IMR-90 (cell line): ENCODE measurements around the gene LDLRAD3. TPM values are rescaled to one million over a fixed set of nuclear protein-coding genes. Genes with fewer than 3 reads are reported as not detected.

Experiments used
- ATAC-seq: fragments of 200-7000 bp; cut with Tn5 transposase; 2 replicates; pipeline ENCODE4 v1.9.1; 2020; ENCODE audit warnings: low read depth, mild to moderate bottlenecking, moderate library complexity
- BruUV-seq: library from RNA; stranded (reverse); fragments of 400-500 nt; replicated peaks from 2 replicates; lab custom pipeline; 2021; lab: Mats Ljungman, UMichigan
- CTCF ChIA-PET: fragments of 300-600 bp; formaldehyde crosslinking; extraction: SDS; loops from one replicate; lab custom pipeline; 2021; ENCODE audit warnings: antibody characterized with exemption; lab: Yijun Ruan, JAX
- POLR2A ChIA-PET: fragments of 300-600 bp; sonication (Branson Sonifier 250); formaldehyde crosslinking; loops from one replicate; lab custom pipeline; 2022; ENCODE audit warnings: antibody characterized with exemption; ENCODE audit not compliant: unreplicated experiment; lab: Charles Lee
- DNase-seq: peaks from one replicate; pipeline ENCODE4 v3.0.0; 2013
- H2AFZ ChIP-seq: replicated peaks from 2 replicates; pipeline ENCODE3; 2013; ENCODE audit warnings: low read length, mild to moderate bottlenecking; ENCODE audit not compliant: poor library complexity
- H2AK5ac ChIP-seq: 2 replicates; pipeline ENCODE4 v1.6.1; 2013; ENCODE audit warnings: low read depth, low read length, inconsistent platforms
- H2AK9ac ChIP-seq: replicated peaks from 2 replicates; pipeline ENCODE3; 2013; ENCODE audit warnings: mild to moderate bottlenecking, low read depth, low read length, moderate library complexity; ENCODE audit not compliant: poor library complexity
- H2BK120ac ChIP-seq: 2 replicates; pipeline ENCODE4 v1.6.1; 2013; ENCODE audit warnings: low read depth, low read length, inconsistent platforms
- H2BK15ac ChIP-seq: 3 replicates; pipeline ENCODE4 v1.6.1; 2013; ENCODE audit warnings: low read depth, low read length, inconsistent platforms
- H2BK20ac ChIP-seq: 2 replicates; pipeline ENCODE4 v1.6.1; 2013; ENCODE audit warnings: low read depth, mild to moderate bottlenecking, inconsistent platforms, low read length, moderate library complexity
- H2BK5ac ChIP-seq: 2 replicates; pipeline ENCODE4 v1.6.1; 2013; ENCODE audit warnings: mild to moderate bottlenecking, low read depth, low read length, inconsistent platforms; ENCODE audit not compliant: poor library complexity, severe bottlenecking
- H3K14ac ChIP-seq: replicated peaks from 2 replicates; pipeline ENCODE4 v1.6.1; 2013; ENCODE audit warnings: low read depth, low read length, inconsistent platforms
- H3K18ac ChIP-seq: 2 replicates; pipeline ENCODE4 v1.6.1; 2013; ENCODE audit warnings: low read depth, low read length, control low read depth
- H3K23ac ChIP-seq: 2 replicates; pipeline ENCODE4 v1.6.1; 2013; ENCODE audit warnings: low read depth, low read length, inconsistent platforms
- H3K27ac ChIP-seq: 2 replicates; pipeline ENCODE4 v1.5.1; 2013; ENCODE audit warnings: mild to moderate bottlenecking, control low read depth, low read length; ENCODE audit not compliant: insufficient read depth
- H3K27me3 ChIP-seq: 2 replicates; pipeline ENCODE4 v1.6.1; 2013; ENCODE audit warnings: low read length; ENCODE audit not compliant: control insufficient read depth, insufficient read depth
- H3K36me3 ChIP-seq: 2 replicates; pipeline ENCODE4 v1.6.1; 2013; ENCODE audit warnings: low read length, mixed read lengths; ENCODE audit not compliant: control insufficient read depth, insufficient read depth
- H3K4ac ChIP-seq: 2 replicates; pipeline ENCODE4 v1.6.1; 2013; ENCODE audit warnings: low read depth, low read length, inconsistent platforms
- H3K4me1 ChIP-seq: 2 replicates; pipeline ENCODE4 v1.6.1; 2013; ENCODE audit warnings: low read length, mixed read lengths; ENCODE audit not compliant: control insufficient read depth, insufficient read depth
- H3K4me2 ChIP-seq: 2 replicates; pipeline ENCODE4 v1.6.1; 2013; ENCODE audit warnings: low read depth, mild to moderate bottlenecking, control low read depth, low read length, moderate library complexity
- H3K4me3 ChIP-seq: 2 replicates; pipeline ENCODE4 v1.5.1; 2013; ENCODE audit warnings: low read depth, mild to moderate bottlenecking, control low read depth, low read length, moderate library complexity; ENCODE audit not compliant: insufficient read depth
- H3K56ac ChIP-seq: 2 replicates; pipeline ENCODE4 v1.6.1; 2013; ENCODE audit warnings: low read length, inconsistent platforms; ENCODE audit not compliant: insufficient read depth; ENCODE audit errors: extremely low read depth
- H3K79me1 ChIP-seq, 2 experiments: 2 replicates each; pipeline ENCODE4 v1.6.1; 2013; ENCODE audit warnings: low read length in 2 of 2, inconsistent platforms in 1 of 2, low read depth in 1 of 2
- H3K9ac ChIP-seq: 2 replicates; pipeline ENCODE4 v1.6.1; 2013; ENCODE audit warnings: low read depth, low read length, control low read depth
- H3K9me1 ChIP-seq: 2 replicates; pipeline ENCODE4 v1.6.1; 2013; ENCODE audit warnings: low read length, inconsistent platforms; ENCODE audit not compliant: insufficient read depth
- H3K9me3 ChIP-seq: 2 replicates; pipeline ENCODE4 v1.6.1; 2013; ENCODE audit warnings: low read length; ENCODE audit not compliant: control insufficient read depth, insufficient read depth
- H4K20me1 ChIP-seq: 2 replicates; pipeline ENCODE4 v1.6.1; 2013; ENCODE audit warnings: low read length, inconsistent platforms; ENCODE audit not compliant: insufficient read depth
- H4K5ac ChIP-seq: 2 replicates; pipeline ENCODE4 v1.6.1; 2013; ENCODE audit warnings: mild to moderate bottlenecking, low read depth, low read length, control low read depth
- H4K8ac ChIP-seq, 2 experiments: 2 replicates each; pipeline ENCODE4 v1.6.1; 2013; ENCODE audit warnings: low read depth in 2 of 2, low read length in 2 of 2, control low read depth in 1 of 2, inconsistent platforms in 1 of 2
- H4K91ac ChIP-seq: 2 replicates; pipeline ENCODE4 v1.6.1; 2013; ENCODE audit warnings: low read depth, low read length, inconsistent platforms; ENCODE audit not compliant: insufficient read depth
- ELK1 ChIP-seq: fragments of 150-350 bp; IDR thresholded peaks from 2 replicates; pipeline ENCODE4 v1.6.1; 2016; ENCODE audit warnings: low read depth, mild to moderate bottlenecking, low read length, moderate library complexity, borderline replicate concordance
- FOS ChIP-seq: fragments of 150-350 bp; IDR thresholded peaks from 2 replicates; pipeline ENCODE4 v1.6.1; 2016; ENCODE audit warnings: low read depth, low read length
- MAZ ChIP-seq: IDR thresholded peaks from 2 replicates; pipeline ENCODE4 v1.6.1; 2012; ENCODE audit warnings: low read depth, mild to moderate bottlenecking, low read length, improper control_type of control experiment, moderate library complexity, borderline replicate concordance
- NFE2L2 ChIP-seq: fragments of 150-350 bp; IDR thresholded peaks from 2 replicates; pipeline ENCODE4 v1.6.1; 2016; ENCODE audit warnings: low read depth, mild to moderate bottlenecking, low read length
- SMC3 ChIP-seq: fragments of 150-350 bp; IDR thresholded peaks from 2 replicates; pipeline ENCODE4 v1.6.1; 2016; ENCODE audit warnings: low read depth, mild to moderate bottlenecking, antibody characterized with exemption, low read length, moderate library complexity
- USF2 ChIP-seq: fragments of 150-350 bp; IDR thresholded peaks from 2 replicates; pipeline ENCODE4 v1.6.1; 2017; ENCODE audit warnings: mild to moderate bottlenecking, antibody characterized with exemption, low read length, low read depth
- WGBS, 2 experiments: methylation state at CpG; one replicate each; pipeline versions ENCODE4 v1.1.5 to v1.1.7; 2013; ENCODE audit warnings: missing lambda C conversion rate in 2 of 2; ENCODE audit not compliant: insufficient read length in 1 of 2; ENCODE audit errors: extremely low coverage in 2 of 2; 5-methylcytosine and 5-hydroxymethylcytosine counted together
- dilution Hi-C: fragments of 300-500 bp; cut with HindIII; formaldehyde crosslinking; loops from one replicate; pipeline ENCODE4 v1.14.3; 2018; ENCODE audit warnings: low sequenced_read_pairs; ENCODE audit not compliant: unreplicated experiment
- in situ Hi-C: fragments of 300-500 bp; cut with MboI; formaldehyde crosslinking; loops from 3 replicates; pipeline ENCODE4 v1.14.3; 2019; ENCODE audit warnings: low sequenced_read_pairs, inconsistent platforms, mixed read lengths
- intact Hi-C: fragments of 100-400 bp; cut with micrococcal nuclease; formaldehyde crosslinking; loops from 2 replicates; pipeline ENCODE4 v1.10.0; 2022
- polyA plus RNA-seq, 3 experiments: library from polyadenylated mRNA; depleted of rRNA; stranded (reverse); fragments of >200 nt; gene quantifications; 2 replicates each; pipeline ENCODE4 v1.2.3, GENCODE V29; 2012; ENCODE audit warnings: low replicate concordance in 1 of 3
- total RNA-seq: library from RNA; depleted of rRNA; stranded (reverse); fragments of >200 nt; gene quantifications from 2 replicates; pipeline ENCODE4 v1.2.3, GENCODE V29; 2012

LDLRAD3 gene
- total and polyA plus RNA-seq, 2 of the 4 experiments (the other 2 are of a cell fraction), result 2.7 to 6.4 TPM

GRCh38 chr11:36156161-36156816 lies 212.4 kb downstream of the LDLRAD3 start:
- H3K4me3 ChIP-seq, result no peak overlapping the region
- dilution Hi-C loops (no loop called here), in situ Hi-C loops (no loop called here), intact Hi-C loops (loop anchor here (5.0 kb wide), 1 partner anchor 101 kb away; no protein-coding TSS in a partner anchor)
- no peak overlapping the region for H3K18ac ChIP-seq
- 0 out of 2 replicates have a peak overlapping the region, but pooled peaks have one; percentile 10 for H2AK5ac ChIP-seq
- no peak overlapping the region for H3K56ac ChIP-seq
- H3K36me3 ChIP-seq, result no peaks in the 10 kb centered on the region
- H3K9me3 ChIP-seq, result no peaks in the 10 kb centered on the region
- peaks cover 5% of the 10 kb centered on the region for H3K4me1 ChIP-seq
- H2AFZ ChIP-seq, result no peak overlapping the region
- no peak overlapping the region for H4K5ac ChIP-seq
- H3K14ac ChIP-seq, result 0 out of 2 replicates have a peak overlapping the region, but pooled peaks have one; percentile 11
- POLR2A ChIA-PET, result no interaction called here
- TF ChIP-seq MAZ, result no peak
- no peak for TF ChIP-seq SMC3
- TF ChIP-seq FOS, result no peak
- no peak for TF ChIP-seq USF2
- no peak for TF ChIP-seq ELK1
- no peak for TF ChIP-seq NFE2L2
- H2BK5ac ChIP-seq, result no peak overlapping the region
- H4K8ac ChIP-seq, result no peak overlapping the region
- no peaks in the 10 kb centered on the region for H3K79me1 ChIP-seq
- no TSS peak for BruUV-seq
- H4K91ac ChIP-seq, result no peak overlapping the region
- H2BK20ac ChIP-seq, result no peak overlapping the region
- H2BK120ac ChIP-seq, result peak overlapping the region; percentile 25; the same call in 1 of the 2 replicates
- CTCF ChIA-PET, result interaction anchor here (0.6 to 1.7 kb wide), 6 partner anchors 12 to 334 kb away, joined by 3 to 9 read pairs (median 4); no protein-coding TSS in a partner anchor
- H3K27me3 ChIP-seq, result no peaks in the 10 kb centered on the region
- H4K20me1 ChIP-seq, result no peaks in the 10 kb centered on the region
- H2BK15ac ChIP-seq, result 0 out of 3 replicates have a peak overlapping the region, but pooled peaks have one; percentile 12
- 67% methylated on average over 1 of the region's 4 CpGs; no CpG with 5 or more reads in 1 of the 2 experiments for WGBS, 2 experiments
- no peak overlapping the region for H3K4me2 ChIP-seq
- peaks cover 3% of the 10 kb centered on the region for H3K9me1 ChIP-seq
- H3K27ac ChIP-seq, result no peak overlapping the region
- no peak overlapping the region for H3K9ac ChIP-seq
- H3K23ac ChIP-seq, result no peak overlapping the region
- peak; percentile 36 for DNase-seq
- no peak for ATAC-seq
- H3K4ac ChIP-seq, result no peak overlapping the region
- no peak overlapping the region for H2AK9ac ChIP-seq
